Measurements from ENCODE around the gene PREX1.

PREX1 gene

DNA sequence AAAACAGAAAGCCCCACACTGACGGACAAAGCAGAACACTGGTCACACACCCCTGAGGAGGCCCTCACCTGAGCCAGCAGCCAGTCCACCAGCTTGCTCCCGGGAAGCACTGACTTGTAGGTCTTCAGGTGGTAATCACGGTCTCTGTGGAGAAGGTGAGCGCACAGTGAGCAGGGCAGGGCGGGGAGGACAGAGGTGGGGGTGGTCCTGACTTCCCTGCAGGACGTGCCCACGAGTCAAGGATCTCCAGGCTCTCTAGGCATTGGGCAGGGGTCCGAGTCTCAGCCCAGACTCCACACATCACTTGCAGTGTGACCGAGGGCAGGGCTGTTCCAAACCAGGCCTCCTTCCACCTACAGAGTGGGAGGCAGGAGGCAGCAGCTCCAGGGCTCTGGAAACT is 151.7 kb downstream of the PREX1 start:
- H4K20me1 ChIP-seq (ENCODE audit: insufficient read depth) = no peaks in the 10 kb centered on the region
- H3K36me3 ChIP-seq (ENCODE audit: insufficient read depth) = no peaks in the 10 kb centered on the region
- no peaks in the 10 kb centered on the region for H3K4me1 ChIP-seq (ENCODE audit: low read depth, poor library complexity, severe bottlenecking)
- TF ChIP-seq, protein P1, sequence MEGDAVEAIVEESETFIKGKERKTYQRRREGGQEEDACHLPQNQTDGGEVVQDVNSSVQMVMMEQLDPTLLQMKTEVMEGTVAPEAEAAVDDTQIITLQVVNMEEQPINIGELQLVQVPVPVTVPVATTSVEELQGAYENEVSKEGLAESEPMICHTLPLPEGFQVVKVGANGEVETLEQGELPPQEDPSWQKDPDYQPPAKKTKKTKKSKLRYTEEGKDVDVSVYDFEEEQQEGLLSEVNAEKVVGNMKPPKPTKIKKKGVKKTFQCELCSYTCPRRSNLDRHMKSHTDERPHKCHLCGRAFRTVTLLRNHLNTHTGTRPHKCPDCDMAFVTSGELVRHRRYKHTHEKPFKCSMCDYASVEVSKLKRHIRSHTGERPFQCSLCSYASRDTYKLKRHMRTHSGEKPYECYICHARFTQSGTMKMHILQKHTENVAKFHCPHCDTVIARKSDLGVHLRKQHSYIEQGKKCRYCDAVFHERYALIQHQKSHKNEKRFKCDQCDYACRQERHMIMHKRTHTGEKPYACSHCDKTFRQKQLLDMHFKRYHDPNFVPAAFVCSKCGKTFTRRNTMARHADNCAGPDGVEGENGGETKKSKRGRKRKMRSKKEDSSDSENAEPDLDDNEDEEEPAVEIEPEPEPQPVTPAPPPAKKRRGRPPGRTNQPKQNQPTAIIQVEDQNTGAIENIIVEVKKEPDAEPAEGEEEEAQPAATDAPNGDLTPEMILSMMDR (conservative IDR thresholded peaks at IDR 0.05; ENCODE audit: low read depth, low read length) = no peak
- no peak overlapping the region for H3K9ac ChIP-seq
- no peaks in the 10 kb centered on the region for H3K79me2 ChIP-seq (ENCODE audit: insufficient read depth, low read depth)
- no peak overlapping the region for H3K4me2 ChIP-seq
- H2AFZ ChIP-seq (ENCODE audit: low read depth) = no peak overlapping the region
- no peak overlapping the region for H3K4me3 ChIP-seq (IDR thresholded peaks at IDR 0.05; ENCODE audit: insufficient read depth, low read depth, low read length)
- no peaks in the 10 kb centered on the region; the same call in 1 of the 2 replicates for H3K27me3 ChIP-seq (ENCODE audit: insufficient read depth, low read depth)
- no peak overlapping the region for H3K27ac ChIP-seq

DNA sequence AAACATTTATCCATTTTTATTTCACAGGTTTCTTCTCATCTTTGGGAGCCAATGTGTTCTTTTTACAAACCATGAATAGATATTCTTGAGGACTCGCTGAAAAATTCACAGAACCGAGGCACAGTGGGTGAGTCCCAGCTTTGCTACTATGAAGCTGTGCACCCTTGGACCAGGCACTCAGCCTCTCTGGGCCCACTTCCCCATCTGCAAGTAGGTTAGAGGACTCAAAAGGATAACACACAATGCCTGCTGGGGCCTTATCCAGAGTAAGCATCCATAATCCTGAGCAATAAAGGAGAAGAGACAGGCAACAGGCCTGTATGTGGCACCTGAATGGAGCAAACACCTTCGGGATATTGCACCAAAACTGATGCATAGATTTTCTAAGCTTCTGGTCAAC is 153.3 kb downstream of the PREX1 start:
- TF ChIP-seq, protein P1 (conservative IDR thresholded peaks at IDR 0.05; ENCODE audit: low read depth, low read length) = no peak
- no peaks in the 10 kb centered on the region for H3K79me2 ChIP-seq (ENCODE audit: insufficient read depth, low read depth)
- H3K9ac ChIP-seq = no peak overlapping the region
- no peak overlapping the region for H2AFZ ChIP-seq (ENCODE audit: low read depth)
- no peak overlapping the region for H3K27ac ChIP-seq
- no peaks in the 10 kb centered on the region for H3K36me3 ChIP-seq (ENCODE audit: insufficient read depth)
- no peak overlapping the region for H3K4me2 ChIP-seq
- H3K4me1 ChIP-seq (ENCODE audit: low read depth, poor library complexity, severe bottlenecking) = no peaks in the 10 kb centered on the region
- H4K20me1 ChIP-seq (ENCODE audit: insufficient read depth) = no peaks in the 10 kb centered on the region
- peaks cover 3% of the 10 kb centered on the region; the same call in 1 of the 2 replicates for H3K27me3 ChIP-seq (ENCODE audit: insufficient read depth, low read depth)
- H3K4me3 ChIP-seq (IDR thresholded peaks at IDR 0.05; ENCODE audit: insufficient read depth, low read depth, low read length) = no peak overlapping the region

DNA sequence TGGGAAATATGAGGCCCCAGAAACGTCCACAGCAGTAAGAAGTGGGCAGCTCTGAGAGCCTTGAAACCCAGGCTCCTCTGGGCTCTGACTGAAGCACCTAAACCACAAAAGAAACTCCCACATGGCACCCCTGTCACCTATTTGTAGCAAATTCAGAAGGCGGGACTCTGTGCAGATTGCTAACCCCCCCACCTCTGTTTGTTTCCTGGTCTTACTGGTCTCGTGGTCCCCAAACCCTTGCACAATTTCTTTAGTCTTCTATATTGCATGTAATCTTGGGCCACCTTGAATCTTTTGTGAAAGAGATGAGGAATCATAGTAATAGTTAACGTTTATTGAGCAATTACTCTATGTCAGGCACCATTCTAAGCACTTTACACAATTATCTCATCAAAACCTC is 154.3 kb downstream of the PREX1 start:
- H3K4me3 ChIP-seq (IDR thresholded peaks at IDR 0.05; ENCODE audit: insufficient read depth, low read depth, low read length) = no peak overlapping the region
- H4K20me1 ChIP-seq (ENCODE audit: insufficient read depth) = no peaks in the 10 kb centered on the region
- TF ChIP-seq, protein P1 (conservative IDR thresholded peaks at IDR 0.05; ENCODE audit: low read depth, low read length) = no peak

GRCh38 chr20:48672324-48672723 is 155.5 kb downstream of the PREX1 start:
- H3K4me3 ChIP-seq (IDR thresholded peaks at IDR 0.05; ENCODE audit: insufficient read depth, low read depth, low read length) = no peak overlapping the region
- H3K27ac ChIP-seq = no peak overlapping the region
- no peaks in the 10 kb centered on the region for H3K4me1 ChIP-seq (ENCODE audit: low read depth, poor library complexity, severe bottlenecking)
- no peaks in the 10 kb centered on the region for H3K36me3 ChIP-seq (ENCODE audit: insufficient read depth)
- H3K9ac ChIP-seq = no peak overlapping the region
- no peak overlapping the region for H2AFZ ChIP-seq (ENCODE audit: low read depth)
- no peaks in the 10 kb centered on the region for H4K20me1 ChIP-seq (ENCODE audit: insufficient read depth)
- H3K4me2 ChIP-seq = no peak overlapping the region
- peaks cover 3% of the 10 kb centered on the region; the same call in 1 of the 2 replicates for H3K27me3 ChIP-seq (ENCODE audit: insufficient read depth, low read depth)
- no peaks in the 10 kb centered on the region for H3K79me2 ChIP-seq (ENCODE audit: insufficient read depth, low read depth)
- TF ChIP-seq, protein P1 (conservative IDR thresholded peaks at IDR 0.05; ENCODE audit: low read depth, low read length) = no peak

More for the DNA sequence above, 154.3 kb downstream of the PREX1 start:
- H3K27me3 ChIP-seq (ENCODE audit: insufficient read depth, low read depth) = peaks cover 3% of the 10 kb centered on the region; the same call in 1 of the 2 replicates
- no peak overlapping the region for H3K9ac ChIP-seq
- no peak overlapping the region for H3K4me2 ChIP-seq
- no peaks in the 10 kb centered on the region for H3K79me2 ChIP-seq (ENCODE audit: insufficient read depth, low read depth)
- H2AFZ ChIP-seq (ENCODE audit: low read depth) = no peak overlapping the region
- H3K4me1 ChIP-seq (ENCODE audit: low read depth, poor library complexity, severe bottlenecking) = no peaks in the 10 kb centered on the region
- no peak overlapping the region for H3K27ac ChIP-seq
- no peaks in the 10 kb centered on the region for H3K36me3 ChIP-seq (ENCODE audit: insufficient read depth)
